Memory B cell (primary cell): ENCODE results near the gene MAP4.
"Not testable (repeated sequence)": the region's sequence is repeated elsewhere in the genome, so short reads cannot be mapped to it uniquely, and the experiment has no call there.

Source experiments
- ATAC-seq: fragments of 150-1000 bp; cut with Tn5 transposase; 2 replicates; pipeline ENCODE4 v1.10.0; 2021; ENCODE audit warnings: low read depth, mild to moderate bottlenecking, moderate library complexity
- DNase-seq, 2 donors: peaks; one replicate each; pipeline ENCODE4 v3.0.0; 2022; ENCODE audit warnings: low spot score in 2 of 2
- H3K27ac Mint-ChIP-seq: one replicate; pipeline ENCODE4 v1.8.0; 2022; ENCODE audit warnings: mild to moderate bottlenecking, moderate library complexity, mixed read lengths
- H3K27me3 Mint-ChIP-seq: one replicate; pipeline ENCODE4 v1.8.0; 2022; ENCODE audit warnings: mixed read lengths
- H3K36me3 Mint-ChIP-seq: one replicate; pipeline ENCODE4 v1.8.0; 2022; ENCODE audit warnings: mild to moderate bottlenecking, mixed read lengths
- H3K4me1 Mint-ChIP-seq: one replicate; pipeline ENCODE4 v1.8.0; 2022; ENCODE audit warnings: mixed read lengths
- H3K4me3 Mint-ChIP-seq: one replicate; pipeline ENCODE4 v1.8.0; 2022; ENCODE audit warnings: mild to moderate bottlenecking, moderate library complexity, mixed read lengths
- H3K9me3 Mint-ChIP-seq: one replicate; pipeline ENCODE4 v1.8.0; 2022; ENCODE audit warnings: mixed read lengths

The MAP4 gene

DNA sequence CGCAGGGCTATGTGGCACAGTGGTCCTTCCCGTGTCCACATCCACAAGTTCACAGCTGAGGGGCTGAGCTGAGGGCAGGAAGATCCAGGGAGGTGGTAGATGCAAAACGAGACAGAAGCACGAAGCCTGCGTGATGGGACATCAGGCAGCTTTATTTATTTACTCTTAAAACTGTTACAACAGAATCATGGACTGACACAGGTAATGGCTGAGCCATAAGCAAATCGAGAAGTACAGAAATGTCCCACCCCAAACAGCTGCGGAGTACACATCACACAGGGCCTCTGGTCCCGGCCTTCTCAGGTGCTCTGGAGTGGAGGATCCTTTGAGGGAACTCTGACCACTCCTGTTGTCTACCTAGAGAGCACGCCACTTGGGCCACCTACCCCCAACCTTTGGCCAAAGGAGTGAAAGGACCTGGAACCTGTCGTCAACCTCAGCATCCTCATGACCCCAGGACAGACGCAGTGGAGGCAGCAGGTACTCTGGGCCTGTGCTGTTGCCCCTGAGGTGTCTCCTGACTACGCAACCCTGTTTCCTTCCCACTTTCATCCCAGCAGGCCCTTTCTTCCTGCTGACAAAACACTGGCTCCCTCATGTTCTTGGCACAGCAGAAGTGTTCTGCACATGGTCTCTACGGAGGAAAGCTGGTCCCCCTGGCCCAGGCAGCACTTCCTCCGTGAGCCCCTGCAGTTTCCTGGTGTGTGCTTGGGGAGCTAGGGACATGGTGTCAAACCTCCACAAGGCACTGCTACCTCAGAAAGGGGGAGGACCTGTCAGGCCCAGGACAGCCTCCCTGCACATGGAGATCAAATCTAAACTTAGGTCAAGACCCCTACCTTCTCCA is 165.4 kb downstream of the MAP4 start:
- DNase-seq, result no peak
- Mint-ChIP-seq H3K9me3 (no peaks in the 10 kb centered on the region), H3K27me3 (no peaks in the 10 kb centered on the region), H3K4me1 (no peaks in the 10 kb centered on the region), H3K27ac (peak overlapping the region; percentile 69), H3K4me3 (no peak overlapping the region), H3K36me3 (peaks cover 20% of the 10 kb centered on the region)
- ATAC-seq, result no peak

DNA sequence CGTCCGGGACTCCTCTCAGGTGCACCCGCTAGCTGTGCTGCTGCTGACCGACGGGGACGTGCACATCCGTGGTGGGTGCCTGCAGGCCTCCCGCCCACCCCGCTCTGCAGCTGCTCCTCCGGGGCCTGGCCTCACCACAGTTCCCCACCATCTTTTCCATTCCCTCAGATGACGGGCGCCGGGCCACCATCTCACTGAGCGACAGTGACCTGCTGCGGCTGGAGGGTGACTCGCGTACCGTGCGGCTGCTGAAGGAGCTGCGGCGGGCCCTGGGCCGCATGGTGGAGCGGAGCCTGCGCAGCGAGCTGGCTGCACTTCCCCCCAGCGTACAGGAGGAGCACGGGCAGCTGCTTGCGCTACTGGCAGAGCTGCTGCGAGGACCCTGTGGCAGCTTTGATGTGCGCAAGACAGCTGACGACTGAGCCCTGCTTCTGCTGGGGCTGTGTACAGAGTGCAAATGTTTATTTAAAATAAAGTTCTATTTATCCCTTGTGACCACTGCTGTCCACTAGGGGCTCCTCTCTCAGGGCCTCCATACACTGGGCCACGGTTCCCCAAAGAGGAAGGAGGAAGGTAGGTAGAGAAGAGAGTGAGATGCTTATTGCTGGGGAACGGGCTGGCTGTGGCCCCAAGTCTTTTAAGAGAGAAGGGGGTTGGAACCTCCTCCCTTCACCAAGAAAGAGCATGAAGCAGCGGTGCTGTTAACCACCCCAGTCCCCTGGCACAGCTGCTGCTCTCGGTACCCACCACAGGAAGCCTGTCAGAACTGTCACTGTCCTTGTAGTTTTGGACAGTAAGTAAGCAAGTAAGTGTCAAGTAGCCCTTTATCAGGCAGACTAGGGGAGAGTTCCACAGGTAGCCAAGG is 166.3 kb downstream of the MAP4 start:
- peaks cover 17% of the 10 kb centered on the region for H3K36me3 Mint-ChIP-seq
- no peaks in the 10 kb centered on the region for H3K4me1 Mint-ChIP-seq
- H3K27ac Mint-ChIP-seq, result peak overlapping the region; percentile 69
- H3K4me3 Mint-ChIP-seq, result no peak overlapping the region
- no peak for DNase-seq
- no peaks in the 10 kb centered on the region for H3K27me3 Mint-ChIP-seq
- no peaks in the 10 kb centered on the region for H3K9me3 Mint-ChIP-seq
- peak; percentile 74 for ATAC-seq

DNA sequence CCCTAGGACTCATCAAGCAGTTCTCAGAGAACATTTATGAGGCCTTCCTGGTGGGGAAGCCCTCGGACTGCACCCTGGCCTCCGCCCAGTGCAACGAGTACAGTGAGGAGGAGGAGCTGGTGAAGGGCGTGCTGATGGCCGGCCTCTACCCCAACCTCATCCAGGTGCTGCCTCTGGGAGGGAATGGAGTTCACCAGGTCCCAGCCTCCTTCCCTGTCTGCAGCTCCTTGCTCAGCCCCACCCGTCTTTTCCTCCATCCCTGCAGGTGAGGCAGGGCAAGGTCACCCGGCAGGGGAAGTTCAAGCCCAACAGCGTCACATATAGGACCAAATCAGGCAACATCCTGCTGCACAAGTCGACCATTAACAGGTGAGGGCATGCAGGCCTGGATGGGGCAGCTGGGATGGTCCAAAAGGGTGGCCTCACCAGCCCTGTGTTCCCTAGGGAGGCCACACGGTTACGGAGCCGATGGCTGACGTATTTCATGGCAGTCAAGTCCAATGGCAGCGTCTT is 167.0 kb downstream of the MAP4 start:
- Mint-ChIP-seq H3K4me3 (no peak overlapping the region), H3K27me3 (no peaks in the 10 kb centered on the region), H3K4me1 (no peaks in the 10 kb centered on the region), H3K27ac (no peak overlapping the region), H3K9me3 (no peaks in the 10 kb centered on the region), H3K36me3 (peaks cover 20% of the 10 kb centered on the region)
- no peak for DNase-seq
- ATAC-seq, result no peak

DNA sequence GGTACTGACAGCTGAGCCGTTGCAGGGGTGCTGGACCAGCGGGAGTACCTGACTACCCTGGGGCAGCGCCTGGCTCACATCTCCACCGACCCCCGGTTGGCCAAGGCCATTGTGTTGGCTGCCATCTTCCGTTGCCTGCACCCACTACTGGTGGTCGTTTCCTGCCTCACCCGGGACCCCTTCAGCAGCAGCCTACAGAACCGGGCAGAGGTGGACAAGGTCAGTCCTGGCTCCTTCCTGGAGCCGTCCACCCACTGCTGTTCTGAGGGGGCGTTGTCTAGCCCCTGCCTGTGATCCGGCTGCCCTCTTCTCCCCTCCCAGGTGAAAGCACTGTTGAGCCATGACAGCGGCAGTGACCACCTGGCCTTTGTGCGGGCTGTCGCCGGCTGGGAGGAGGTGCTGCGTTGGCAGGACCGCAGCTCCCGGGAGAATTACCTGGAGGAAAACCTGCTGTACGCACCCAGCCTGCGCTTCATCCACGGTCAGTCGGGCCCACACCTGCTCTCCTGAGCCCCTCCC is 167.6 kb downstream of the MAP4 start:
- no peak overlapping the region for H3K27ac Mint-ChIP-seq
- ATAC-seq, result no peak
- no peak overlapping the region for H3K4me3 Mint-ChIP-seq
- H3K4me1 Mint-ChIP-seq, result no peaks in the 10 kb centered on the region
- H3K27me3 Mint-ChIP-seq, result no peaks in the 10 kb centered on the region
- peaks cover 22% of the 10 kb centered on the region for H3K36me3 Mint-ChIP-seq
- no peak for DNase-seq
- H3K9me3 Mint-ChIP-seq, result no peaks in the 10 kb centered on the region

GRCh38 chr3:47847801-47848518 is 168.3 kb downstream of the MAP4 start:
- Mint-ChIP-seq H3K36me3 (peaks cover 22% of the 10 kb centered on the region), H3K9me3 (no peaks in the 10 kb centered on the region), H3K27me3 (no peaks in the 10 kb centered on the region), H3K4me1 (no peaks in the 10 kb centered on the region), H3K27ac (no peak overlapping the region), H3K4me3 (no peak overlapping the region)
- no peak for DNase-seq
- no peak for ATAC-seq

GRCh38 chr3:47847260-47847659 is 169.0 kb downstream of the MAP4 start:
- Mint-ChIP-seq H3K27me3 (no peaks in the 10 kb centered on the region), H3K9me3 (no peaks in the 10 kb centered on the region), H3K4me3 (no peak overlapping the region), H3K27ac (no peak overlapping the region), H3K36me3 (peaks cover 20% of the 10 kb centered on the region), H3K4me1 (no peaks in the 10 kb centered on the region)
- no peak for ATAC-seq
- no peak for DNase-seq

DNA sequence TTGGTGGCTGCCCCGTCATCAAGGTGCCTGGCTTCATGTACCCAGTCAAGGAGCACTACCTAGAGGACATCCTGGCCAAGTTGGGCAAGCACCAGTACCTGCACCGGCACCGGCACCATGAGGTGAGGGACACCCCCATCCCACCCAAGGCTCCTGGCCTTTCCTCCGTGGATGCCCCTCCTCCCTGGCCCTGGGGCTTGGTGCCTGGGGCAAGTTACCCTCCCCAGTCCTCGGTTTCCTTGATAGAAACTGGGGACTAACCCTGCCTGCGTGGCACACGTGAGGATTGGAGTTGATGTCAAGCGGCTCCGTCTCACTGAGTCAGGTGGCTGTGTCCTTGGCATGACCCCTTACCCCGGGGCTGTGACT is 169.4 kb downstream of the MAP4 start:
- Mint-ChIP-seq H3K4me1 (no peaks in the 10 kb centered on the region), H3K9me3 (no peaks in the 10 kb centered on the region), H3K4me3 (no peak overlapping the region), H3K36me3 (peaks cover 20% of the 10 kb centered on the region), H3K27ac (no peak overlapping the region), H3K27me3 (no peaks in the 10 kb centered on the region)
- ATAC-seq, result no peak
- no peak for DNase-seq

GRCh38 chr3:47846186-47846879 is 169.9 kb downstream of the MAP4 start:
- Mint-ChIP-seq H3K36me3 (peaks cover 23% of the 10 kb centered on the region), H3K27ac (no peak overlapping the region), H3K9me3 (no peaks in the 10 kb centered on the region), H3K4me1 (no peaks in the 10 kb centered on the region), H3K4me3 (no peak overlapping the region), H3K27me3 (no peaks in the 10 kb centered on the region)
- no peak for DNase-seq
- no peak for ATAC-seq

GRCh38 chr3:47841786-47842349 is 174.3 kb downstream of the MAP4 start:
- no peaks in the 10 kb centered on the region for H3K27me3 Mint-ChIP-seq
- DNase-seq, result no peak
- H3K27ac Mint-ChIP-seq, result no peak overlapping the region
- no peaks in the 10 kb centered on the region for H3K9me3 Mint-ChIP-seq
- H3K36me3 Mint-ChIP-seq, result peaks cover 22% of the 10 kb centered on the region
- H3K4me1 Mint-ChIP-seq, result peaks cover 7% of the 10 kb centered on the region
- no peak overlapping the region for H3K4me3 Mint-ChIP-seq
- no peak for ATAC-seq

DNA sequence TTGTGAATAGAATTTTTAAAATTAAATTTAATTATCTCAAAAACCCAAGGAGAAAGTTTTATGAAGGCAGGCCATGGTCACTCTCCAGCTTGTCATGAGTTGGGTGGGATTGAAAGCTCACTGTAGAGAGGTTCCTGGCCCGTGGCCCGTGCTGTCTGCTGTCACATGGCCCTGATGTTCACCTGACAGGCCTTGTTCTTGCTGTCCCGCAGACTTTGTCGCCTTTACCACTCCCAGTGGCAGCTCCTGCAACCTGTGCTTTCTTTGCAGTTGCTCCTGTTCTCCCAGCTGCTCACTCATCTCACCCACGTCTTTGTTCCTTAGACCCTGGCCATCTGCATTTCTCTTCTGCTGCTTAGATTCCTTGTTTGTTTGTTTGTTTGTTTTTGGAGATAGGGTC is 177.7 kb downstream of the MAP4 start:
- Mint-ChIP-seq H3K9me3 (no peaks in the 10 kb centered on the region), H3K4me1 (peaks cover 9% of the 10 kb centered on the region), H3K36me3 (peaks cover 27% of the 10 kb centered on the region), H3K4me3 (no peak overlapping the region), H3K27me3 (no peaks in the 10 kb centered on the region), H3K27ac (no peak overlapping the region)
- no peak for DNase-seq
- ATAC-seq, result no peak

- peaks cover 9% of the 10 kb centered on the region for H3K4me1 Mint-ChIP-seq
- H3K36me3 Mint-ChIP-seq, result peaks cover 31% of the 10 kb centered on the region
- no peaks in the 10 kb centered on the region for H3K27me3 Mint-ChIP-seq
- H3K9me3 Mint-ChIP-seq, result no peaks in the 10 kb centered on the region
- H3K27ac Mint-ChIP-seq, result no peak overlapping the region
- DNase-seq (no peak), ATAC-seq (no peak)
- H3K4me3 Mint-ChIP-seq, result no peak overlapping the region
These were observed 179.2 kb downstream of the MAP4 start for GRCh38 chr3:47836986-47837385.

- peaks cover 19% of the 10 kb centered on the region for H3K4me1 Mint-ChIP-seq
- H3K4me3 Mint-ChIP-seq, H3K9me3 Mint-ChIP-seq, DNase-seq, H3K27ac Mint-ChIP-seq, H3K27me3 Mint-ChIP-seq, ATAC-seq: not testable (repeated sequence)
- peaks cover 28% of the 10 kb centered on the region for H3K36me3 Mint-ChIP-seq
These were observed 186.7 kb downstream of the MAP4 start for GRCh38 chr3:47829482-47829881.

DNA sequence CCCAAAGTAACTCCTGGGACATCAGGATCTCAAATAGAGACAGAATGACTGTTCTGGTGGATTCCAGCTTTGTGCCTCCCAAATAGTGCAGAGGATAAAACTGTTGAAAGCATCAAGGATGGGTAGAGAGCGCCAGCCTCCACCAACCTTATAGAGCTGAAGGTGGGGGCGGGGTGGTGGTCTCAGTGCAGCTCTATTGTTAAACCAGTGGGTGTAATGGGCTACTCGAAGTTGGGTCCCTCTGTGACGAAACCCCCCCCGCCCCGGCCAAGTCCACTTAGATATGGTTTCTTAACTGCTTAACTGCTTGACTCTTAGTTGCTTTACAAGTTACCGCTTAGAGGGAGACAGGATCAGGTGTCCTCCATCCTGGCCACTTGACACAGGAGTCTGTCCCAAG is 190.6 kb downstream of the MAP4 start:
- DNase-seq, result no peak
- no peak for ATAC-seq
- Mint-ChIP-seq H3K27me3 (no peaks in the 10 kb centered on the region), H3K27ac (peak overlapping the region; percentile 85), H3K4me3 (peak overlapping the region; percentile 88), H3K9me3 (no peaks in the 10 kb centered on the region), H3K36me3 (peaks cover 16% of the 10 kb centered on the region), H3K4me1 (peaks cover 20% of the 10 kb centered on the region)
